CD4-positive, alpha-beta T cell treated with Interleukin-6 for 4 hours (primary cell): ENCODE data around the gene BRD9.
A peak's percentile ranks its signal among the peaks of the same experiment; 100 is the strongest.
"Not testable (repeated sequence)": the region's sequence is repeated elsewhere in the genome, so short reads cannot be mapped to it uniquely, and the experiment has no call there.

Source experiments
- DNase-seq: peaks from one replicate; pipeline ENCODE4 v3.0.0-alpha.2; 2020; ENCODE audit warnings: mixed read lengths

BRD9 gene

DNA sequence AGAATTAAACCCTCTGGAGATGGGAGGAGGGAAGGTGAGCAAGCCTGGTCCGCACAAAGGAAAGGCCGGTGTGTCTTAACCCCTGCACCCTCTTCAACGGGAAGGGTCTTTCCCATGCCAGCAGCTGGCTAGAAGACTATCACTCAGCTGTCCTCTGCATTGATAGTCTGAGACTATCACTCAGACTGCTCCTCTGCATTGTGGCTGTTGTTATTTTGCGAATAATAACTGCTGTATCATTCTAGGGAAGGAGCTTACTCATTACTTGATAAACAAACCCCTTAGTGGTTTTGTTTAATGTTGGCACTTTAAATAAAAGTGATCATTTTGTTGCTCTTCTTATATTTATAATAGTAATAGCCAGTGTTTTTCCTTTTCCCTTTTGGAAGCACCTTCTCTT, 8.2 kb upstream of the BRD9 start:
- DNase-seq = no peak

DNA sequence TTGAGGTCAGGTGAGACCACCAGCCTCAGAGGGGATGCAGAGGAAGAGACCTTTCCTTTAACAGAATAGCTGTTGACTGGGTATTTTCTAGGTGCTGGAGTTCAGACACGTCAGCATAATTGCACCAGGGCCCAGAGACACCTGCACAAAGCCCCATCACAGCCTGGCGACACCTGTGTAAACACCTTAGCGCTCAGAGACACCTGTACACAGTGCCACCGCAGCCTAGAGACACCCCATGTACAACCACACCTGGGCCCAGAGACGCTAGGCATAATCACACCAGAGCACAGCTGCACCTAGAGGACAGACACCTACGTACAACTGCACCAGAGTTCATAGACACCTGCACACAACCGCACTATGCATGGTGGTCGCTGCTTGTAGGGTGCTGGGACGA, 1.1 kb upstream of the BRD9 start:
- DNase-seq = no peak

DNA sequence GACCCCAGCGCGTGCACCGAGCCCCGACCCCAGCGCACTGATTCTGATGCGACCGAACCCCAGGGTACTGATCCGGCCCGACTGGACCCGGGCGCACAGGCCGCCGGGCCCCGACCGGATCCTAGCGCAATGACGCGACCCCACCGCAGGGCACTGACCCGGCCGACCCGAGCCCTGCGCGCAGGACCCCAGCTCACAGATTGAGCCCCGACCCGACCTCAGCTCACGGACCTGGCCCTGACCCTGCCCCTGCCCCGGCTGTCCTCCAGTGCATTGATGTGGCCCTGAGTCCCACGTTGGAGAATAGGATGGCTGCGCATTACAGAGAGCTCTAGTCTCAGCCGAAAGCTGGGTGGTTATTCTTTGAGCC, 521 bp upstream of the BRD9 start:
- no peak for DNase-seq

DNA sequence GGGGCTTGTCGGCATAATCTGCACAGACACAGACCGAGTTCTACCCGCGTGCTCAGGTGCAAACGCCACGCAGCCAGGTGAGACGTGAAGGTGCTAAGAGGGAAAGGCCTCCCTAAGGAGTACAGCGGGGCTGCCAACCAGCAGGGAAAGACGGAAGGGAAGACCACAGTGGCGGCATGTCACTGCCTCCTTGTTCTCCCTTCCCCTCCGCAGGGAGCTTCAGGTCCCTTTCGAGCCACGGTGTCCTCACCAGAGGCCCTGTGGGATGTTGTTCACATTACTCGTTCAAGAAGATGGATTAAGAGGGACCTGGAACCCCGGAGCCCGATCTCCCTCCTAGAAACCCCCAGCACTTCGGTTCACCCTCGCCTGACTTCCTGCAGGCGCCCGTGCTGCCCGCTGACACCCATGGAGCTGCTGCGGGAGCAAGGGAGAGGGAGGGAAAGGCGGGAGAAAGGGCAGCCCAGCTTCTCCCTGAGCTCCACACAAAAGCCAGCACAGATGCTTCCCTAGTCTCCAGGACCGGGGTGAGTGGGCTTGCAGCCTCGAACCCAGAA, 686 bp downstream of the BRD9 start:
- peak; percentile 10 for DNase-seq

DNA sequence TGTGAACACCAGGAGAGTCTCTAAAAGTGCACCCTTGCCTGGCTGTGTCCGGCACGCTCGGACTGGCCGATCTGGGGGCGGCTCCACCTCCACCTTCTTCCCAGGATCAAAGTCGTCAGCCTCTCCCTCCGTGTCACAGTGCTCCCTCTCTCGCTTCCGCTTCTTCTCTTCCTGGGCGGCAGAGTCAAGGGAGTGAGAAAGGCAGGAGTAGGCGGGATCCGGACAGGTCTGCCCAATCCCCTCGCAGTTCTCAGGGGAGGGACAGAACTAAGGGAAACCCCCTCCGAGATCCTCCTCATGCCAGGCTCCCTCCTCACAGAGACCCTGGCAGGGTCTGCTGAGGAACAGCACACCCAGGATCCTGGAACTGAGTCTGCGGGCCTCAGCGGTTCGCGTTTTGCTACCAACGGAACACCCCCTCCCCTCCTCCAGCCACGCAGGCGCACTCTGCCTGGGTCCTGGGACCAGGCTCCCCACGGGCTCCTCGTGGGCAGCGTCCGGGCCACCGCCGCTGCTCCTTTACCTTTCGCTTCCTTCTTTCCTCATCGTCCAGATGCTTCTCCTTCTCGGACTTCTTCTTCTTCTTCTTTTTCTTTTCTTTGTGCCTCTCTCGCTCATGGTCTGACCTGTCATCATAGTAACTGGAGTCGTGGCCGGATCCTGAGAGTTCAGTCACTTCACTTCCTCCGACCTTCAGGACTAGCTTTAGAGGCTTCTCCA, 1.3 kb downstream of the BRD9 start:
- no peak for DNase-seq

DNA sequence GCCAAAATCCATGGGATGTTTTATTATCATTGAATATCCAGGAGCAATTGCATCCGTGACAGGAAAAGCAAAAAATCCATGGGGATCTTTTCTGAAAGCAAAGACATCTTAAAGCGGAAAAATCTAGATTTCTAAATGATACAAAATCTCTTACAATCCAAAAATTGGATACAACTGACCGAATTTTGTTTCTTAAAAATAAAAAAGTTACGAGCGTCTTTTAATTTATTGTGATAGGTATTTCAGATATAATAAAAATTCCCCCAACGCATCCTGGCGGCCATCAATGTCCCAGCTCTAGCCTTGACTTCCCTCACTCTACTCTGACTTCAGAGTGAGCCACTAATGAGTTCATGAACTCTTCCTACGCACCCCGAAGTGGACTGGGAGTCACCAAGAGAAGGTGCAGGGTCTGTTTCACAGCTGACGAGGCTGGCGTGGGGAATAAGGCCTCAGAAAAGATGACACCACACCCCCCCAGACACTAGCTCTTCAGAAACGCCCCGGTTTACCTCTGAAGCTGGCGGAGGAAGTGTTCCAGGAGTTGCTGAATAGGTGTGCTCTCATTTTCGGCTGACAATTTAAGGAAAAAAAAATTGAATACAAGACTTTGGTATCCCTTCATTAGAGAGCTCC, 3.4 kb downstream of the BRD9 start:
- no peak for DNase-seq

DNA sequence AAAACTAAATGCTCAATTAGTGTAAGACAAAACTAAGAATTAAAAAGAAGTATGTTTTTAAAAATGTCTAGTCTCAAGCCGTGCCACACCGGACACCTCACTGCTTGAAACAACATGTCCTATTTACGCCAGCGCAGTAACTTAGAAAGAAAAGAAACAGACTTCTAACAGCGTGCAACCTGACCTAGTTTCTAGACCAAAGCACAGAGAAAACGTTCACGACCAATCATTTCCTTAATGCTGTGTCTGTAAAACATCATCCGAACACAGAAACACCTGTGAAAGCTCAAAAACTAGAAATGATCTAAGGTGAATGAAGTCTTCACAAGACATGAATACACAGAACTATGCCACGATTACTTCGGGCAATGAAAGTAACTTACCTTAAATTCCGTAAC, 4.0 kb downstream of the BRD9 start:
- DNase-seq = no peak

DNA sequence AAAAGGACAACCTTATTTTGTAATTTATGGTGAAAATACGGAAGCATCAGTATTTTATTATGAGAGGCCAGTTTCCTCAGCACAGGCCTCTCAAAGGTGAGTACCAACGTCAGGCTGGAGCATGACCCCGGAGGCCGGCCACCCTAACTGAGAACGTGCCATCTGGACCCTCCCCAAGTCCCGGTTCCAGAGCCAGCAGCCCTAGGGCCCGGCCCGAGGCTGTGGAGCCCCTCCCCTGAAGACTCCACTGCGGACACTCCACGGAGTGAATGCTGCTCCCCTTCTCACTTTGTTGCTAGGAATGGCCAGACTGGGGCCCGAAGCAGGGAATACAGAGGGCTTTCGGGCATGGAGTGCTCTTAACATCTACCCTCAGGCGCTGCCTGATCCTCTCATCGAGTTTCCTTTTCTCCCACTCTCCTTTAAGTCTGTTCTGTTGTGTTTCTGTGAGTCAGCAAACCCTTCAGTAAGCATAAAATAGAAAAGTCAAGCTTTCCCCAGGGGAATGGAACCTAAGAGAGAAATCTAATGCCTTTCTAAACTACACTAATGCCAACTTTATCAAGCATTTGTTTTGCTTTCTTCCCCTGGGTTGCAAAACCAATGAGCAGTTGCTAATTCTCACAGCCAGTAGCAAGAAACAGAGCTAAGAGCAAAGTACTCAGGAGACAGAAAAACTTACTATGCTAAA, 4.5 kb downstream of the BRD9 start:
- DNase-seq = no peak

DNA sequence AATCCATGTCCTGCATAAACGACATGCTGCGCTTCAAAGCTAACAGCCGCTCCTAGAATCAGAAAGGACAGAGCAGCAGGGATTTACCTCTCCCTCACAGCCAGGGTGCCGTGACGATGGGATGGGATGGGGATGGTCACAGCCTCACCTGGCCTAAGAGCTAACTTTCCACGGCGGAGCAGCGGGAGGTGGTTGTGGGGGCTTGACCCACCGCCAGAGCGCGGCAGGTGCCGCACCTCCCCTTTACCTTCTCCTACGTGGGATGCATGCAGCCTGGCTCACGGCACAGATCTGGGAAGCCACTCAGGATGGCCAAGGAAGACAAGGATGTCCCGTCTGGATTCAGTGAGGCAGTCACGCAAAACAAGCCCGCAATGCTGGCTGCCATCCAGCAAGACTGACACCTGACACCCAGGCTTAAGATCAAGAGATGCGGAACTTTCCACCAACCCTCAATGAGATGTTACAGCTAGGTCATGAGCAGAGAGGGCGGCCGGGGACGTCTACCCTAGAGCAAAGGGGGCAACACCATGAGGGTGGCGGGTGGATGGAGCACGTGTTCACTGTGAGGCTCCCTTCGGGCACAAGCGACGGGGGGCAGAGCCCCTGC, 5.8 kb downstream of the BRD9 start:
- DNase-seq = no peak

DNA sequence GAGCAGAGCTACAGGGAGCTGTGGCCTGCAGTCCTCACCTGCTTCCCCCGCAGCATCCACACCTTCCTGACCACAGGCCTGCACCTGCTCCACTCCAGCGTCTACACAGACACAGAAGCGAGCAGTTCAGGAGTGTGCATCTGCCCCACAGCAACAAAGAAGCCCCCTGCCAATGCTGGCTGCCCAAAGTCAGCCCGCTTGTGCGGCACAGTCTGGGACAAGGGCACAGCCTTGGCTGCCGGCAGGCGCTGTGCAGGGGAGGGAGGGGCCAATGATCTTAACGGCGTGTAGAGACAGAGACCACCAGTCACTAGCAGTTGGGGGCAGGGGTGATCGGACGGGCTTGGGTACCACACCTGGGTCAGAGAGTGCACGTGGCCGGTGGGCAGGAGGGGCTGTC, 6.6 kb downstream of the BRD9 start:
- no peak for DNase-seq

DNA sequence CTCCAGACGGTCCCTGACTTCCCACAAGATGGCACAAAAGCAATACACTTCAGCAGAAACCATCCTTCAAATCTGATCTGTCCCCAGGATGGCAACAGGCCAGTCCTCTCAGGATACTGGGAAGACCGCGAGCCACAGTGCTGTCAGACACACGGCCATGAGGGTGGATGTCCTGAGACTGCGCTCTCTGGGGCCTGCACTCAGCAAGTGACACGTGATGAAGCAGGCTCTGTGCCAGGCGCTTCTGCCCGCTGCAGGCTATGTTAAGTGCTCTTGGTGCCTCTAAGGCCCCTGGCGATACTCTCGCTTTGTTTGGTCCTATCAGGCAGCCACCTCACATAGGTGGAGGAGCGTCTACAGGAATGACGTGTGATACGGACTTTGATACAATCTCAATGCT, 7.1 kb downstream of the BRD9 start:
- no peak for DNase-seq

DNA sequence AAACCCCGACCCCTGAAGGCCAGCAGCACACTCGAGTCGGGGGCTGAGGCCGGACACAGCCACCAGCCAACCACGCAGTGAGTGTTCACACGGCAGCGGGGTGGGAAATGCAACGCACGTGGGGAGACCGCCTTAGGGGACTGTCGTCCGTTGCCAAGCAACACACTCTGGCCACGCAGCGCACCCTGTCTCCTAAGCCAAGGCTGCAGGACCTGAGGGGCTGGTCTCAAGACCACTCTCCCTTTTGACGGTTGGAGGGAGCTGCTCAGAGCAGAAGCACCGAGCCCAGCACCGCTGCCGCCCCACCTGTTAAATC, 7.5 kb downstream of the BRD9 start:
- DNase-seq = no peak

DNA sequence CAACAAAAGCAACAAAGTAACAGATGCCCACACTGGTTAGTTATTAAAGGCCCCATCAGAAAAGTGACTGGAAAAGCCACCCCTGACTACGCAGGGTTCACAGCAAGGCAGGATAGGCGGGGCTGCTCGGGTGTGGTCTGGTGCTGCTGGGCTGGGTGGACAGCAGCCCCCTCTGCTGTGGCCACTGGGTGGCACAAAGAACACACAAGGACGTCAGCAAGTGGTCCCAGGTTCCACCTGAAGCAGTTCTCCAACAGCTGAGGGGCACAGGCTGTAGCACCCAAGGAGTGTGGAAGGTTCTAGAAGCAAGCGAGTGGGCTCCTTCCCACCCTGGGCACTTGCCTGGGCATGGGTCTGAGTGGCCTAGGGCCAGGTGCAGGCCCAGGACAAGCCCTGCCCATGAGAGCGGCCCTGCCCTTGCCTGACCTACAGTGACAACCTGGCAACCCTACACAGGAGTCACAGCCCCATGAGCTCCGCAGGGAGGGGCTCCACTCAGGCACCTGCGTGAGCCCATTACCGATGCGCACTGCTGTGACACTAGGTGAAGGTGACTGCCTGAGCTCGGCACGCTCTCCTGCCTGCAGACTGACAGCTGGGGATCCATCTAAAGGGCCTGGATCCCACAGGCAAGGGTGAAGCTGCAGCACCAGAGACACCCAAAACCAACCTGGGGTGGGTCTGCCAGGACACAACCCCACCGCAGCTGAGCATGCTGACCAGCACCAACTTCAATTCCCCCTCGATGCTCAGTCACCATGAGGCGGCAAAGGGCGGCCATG, 8.1 kb downstream of the BRD9 start:
- DNase-seq = no peak

DNA sequence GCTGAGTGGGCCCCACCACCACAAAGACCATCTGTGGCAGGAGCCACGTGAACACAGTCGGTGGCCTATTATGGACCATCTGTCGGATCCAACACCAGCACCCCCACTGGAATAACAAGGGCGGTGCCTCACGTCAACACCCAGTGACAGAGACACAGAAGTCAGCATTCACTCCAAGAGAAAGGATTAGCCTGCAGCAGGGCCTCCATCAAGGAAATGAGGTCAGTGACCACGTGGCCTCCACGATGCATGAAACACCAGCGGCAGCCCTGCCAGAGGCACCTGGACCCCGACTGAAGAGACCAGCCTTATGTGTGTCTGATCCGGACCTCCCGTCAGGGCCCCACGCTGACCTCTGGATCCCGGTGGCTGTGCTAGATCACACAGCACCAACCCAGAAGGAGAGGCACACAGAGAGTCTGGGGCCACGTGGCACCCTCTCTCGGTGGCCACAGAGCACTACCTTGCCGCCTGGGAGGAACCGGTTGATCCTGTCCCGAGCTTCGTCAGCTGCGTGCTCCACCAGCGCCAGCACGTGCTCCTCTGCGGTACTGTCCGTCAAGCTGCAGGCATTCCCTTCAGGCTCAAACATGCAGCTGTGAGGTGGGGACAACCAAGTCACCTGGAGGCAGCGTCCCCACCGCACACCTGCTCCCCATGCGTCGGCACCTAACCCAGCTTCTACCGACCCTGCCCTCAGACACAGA, 9.0 kb downstream of the BRD9 start:
- no peak for DNase-seq

DNA sequence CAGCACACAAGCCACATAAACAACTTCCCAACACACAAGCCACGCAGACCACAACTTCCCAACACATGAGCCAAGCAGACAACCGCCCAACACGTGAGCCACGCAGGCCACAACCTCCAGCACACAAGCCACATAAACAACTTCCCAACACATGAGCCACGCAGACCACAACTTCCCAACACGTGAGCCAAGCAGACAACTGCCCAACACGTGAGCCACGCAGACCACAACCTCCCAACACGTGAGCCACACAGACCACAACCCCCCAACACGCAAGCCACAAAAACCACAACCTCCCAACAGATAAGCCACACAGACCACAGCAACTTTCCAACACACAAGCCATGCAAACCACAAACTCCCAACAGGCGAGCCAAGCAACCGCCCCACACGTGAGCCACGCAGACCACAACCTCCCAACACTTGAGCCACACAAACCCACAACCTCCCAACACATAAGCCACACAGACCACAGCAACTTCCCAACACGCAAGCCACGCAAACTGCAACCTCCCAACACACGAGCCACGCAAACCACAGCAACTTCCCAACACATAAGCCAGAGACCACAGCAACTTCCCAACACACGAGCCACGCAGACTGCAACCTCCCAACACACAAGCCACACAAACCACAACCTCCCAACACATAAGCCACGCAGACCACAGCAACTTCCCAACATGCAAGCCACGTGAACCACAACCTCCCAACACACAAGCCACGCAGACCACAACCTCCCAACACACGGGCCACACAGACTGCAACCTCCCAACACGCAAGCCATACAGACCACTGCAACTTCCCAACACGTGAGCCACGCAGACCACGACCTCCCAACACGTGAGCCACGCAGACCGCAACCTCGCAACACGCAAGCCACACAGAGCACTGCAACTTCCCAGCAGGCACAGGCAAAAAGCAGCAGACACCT, 10.1 kb downstream of the BRD9 start:
- no peak for DNase-seq

DNA sequence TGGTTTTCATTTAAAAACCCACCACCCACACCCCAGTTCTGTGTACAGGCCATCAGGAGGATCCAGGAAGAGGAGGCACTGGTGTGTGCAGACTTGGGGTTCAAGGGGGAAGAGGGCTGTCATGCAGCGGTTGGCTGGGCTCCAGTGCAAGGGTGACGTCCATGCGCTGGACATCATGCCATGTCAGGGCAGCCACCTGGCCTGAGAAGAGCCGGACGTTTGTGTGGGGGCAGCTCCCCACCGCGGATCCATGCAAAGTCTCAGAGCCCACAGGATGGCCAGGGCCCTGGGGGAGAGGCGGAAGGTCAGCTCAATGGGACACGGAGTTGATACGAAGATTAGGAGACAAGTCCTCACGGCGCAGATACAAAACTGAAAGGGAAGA, 11.1 kb downstream of the BRD9 start:
- no peak for DNase-seq

DNA sequence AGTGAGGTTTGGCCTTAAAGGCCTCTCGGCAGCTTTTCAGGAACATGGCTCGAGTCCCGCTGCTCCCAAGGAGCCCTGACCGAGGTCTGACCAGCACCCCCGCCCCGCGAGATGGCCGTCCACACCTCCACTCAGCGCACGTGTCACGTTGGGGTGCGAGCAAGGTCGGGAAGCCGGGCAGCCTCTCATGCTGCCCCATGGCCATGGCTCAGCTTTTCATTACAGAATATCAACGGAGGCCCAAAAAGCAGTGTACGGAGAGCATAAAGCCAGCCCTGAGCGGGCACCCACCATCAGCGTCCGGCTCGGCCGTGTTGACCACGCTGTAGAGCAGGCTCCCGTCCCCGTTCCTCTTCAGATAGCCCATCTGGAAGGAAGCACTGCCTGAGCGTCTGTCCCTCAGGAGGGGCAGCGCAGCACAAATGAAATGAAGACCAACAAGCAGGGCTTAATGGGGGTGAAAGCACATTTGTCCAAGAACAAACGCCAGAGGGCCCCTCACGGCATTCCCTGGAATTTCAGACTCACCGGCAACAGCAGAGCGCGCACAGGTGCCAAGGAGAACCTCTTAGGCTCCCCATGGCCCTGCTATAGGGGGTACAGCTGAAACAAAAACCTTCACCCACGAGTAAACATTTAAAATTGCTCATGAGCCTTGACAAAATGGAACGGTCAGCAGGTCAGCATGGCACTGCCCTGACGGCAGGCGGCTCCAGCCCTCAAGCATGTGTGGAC, 11.6 kb downstream of the BRD9 start:
- no peak for DNase-seq

DNA sequence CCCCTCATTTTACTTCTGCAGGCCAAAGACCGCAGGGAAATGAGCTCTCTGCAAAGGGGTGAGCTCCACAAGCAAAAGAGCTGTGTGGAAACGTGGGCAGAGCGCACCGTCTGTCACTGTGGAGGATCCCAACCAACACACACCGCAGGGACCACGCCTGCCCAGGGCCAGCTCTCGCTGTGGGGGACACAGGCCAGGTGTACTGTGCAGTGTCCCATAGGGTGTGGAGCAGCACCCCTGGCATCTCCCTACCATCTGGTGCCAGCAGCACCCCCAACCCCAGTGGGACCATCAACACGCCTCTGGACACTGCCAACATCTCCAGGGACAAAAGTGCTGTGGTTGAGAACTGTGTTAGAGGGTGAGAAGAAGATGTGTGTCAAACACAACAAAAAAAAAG, 13.9 kb downstream of the BRD9 start:
- DNase-seq = not testable (repeated sequence)

DNA sequence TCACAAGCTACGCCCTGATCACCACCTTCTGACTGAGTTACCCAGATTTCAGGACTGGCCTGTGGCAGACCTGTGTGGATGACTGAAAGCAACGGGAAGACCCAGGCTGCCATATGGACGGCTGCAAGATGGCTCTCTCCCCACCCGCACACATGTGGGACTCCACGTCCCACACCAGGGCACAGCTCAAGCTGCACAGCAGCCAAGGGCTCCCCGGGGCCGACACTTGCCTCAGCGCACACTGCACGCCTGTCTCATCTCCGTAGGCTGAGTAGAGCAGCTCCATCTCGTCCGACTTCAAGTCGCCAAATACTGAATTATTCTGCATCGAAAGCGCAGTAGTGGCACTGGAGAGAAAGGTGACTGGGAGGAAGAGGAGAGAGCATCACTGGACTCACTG, 14.5 kb downstream of the BRD9 start:
- no peak for DNase-seq
